ENCODE measurements around the gene COMT.

DNA sequence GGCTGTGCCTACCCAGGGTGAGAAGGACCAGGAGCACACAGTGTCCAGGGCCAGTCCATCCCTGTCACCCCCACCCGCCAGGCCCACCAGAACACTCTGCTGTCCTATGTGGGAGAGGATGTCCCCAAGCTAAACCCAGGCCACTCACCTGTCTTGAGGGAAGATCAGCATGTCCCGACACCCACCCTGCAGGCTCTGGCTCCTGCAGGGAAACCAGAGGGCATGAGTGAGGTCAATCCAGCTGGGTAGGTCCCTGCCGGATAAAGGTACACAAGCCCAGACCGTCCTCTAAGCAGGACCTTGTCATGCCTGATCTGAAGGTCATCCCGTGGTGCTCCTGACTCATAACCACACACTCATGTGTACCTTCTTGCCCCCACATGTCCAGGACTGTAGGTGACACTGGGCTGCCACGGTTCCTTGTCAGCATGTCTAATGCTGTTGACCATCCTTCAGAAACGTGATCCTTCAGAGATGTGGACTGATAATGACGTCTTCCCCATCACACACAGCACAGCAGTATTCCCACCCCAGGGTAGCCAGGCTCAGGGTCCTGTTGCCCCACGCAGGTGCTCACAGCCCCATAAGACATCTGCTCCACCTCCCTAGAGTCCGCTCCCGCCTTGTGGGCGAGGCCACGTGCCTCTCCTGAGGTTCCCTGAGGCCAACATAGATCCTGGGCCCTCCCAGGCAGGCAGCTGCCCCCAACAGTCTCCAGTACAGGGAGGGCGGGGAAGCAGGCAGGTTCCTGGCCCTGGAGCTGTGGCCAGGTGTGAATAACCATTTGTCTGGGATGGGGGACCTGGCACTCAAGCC is 68.9 kb downstream of the COMT start:
- TF ChIP-seq, protein P1, sequence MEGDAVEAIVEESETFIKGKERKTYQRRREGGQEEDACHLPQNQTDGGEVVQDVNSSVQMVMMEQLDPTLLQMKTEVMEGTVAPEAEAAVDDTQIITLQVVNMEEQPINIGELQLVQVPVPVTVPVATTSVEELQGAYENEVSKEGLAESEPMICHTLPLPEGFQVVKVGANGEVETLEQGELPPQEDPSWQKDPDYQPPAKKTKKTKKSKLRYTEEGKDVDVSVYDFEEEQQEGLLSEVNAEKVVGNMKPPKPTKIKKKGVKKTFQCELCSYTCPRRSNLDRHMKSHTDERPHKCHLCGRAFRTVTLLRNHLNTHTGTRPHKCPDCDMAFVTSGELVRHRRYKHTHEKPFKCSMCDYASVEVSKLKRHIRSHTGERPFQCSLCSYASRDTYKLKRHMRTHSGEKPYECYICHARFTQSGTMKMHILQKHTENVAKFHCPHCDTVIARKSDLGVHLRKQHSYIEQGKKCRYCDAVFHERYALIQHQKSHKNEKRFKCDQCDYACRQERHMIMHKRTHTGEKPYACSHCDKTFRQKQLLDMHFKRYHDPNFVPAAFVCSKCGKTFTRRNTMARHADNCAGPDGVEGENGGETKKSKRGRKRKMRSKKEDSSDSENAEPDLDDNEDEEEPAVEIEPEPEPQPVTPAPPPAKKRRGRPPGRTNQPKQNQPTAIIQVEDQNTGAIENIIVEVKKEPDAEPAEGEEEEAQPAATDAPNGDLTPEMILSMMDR (conservative IDR thresholded peaks at IDR 0.05; ENCODE audit: low read length): no peak
- no peak for TF ChIP-seq EZH2phosphoT487 (IDR thresholded peaks at IDR 0.05; ENCODE audit: borderline replicate concordance, low read depth, low read length)
